ENCODE results near the gene TWSG1.

TWSG1 gene

DNA sequence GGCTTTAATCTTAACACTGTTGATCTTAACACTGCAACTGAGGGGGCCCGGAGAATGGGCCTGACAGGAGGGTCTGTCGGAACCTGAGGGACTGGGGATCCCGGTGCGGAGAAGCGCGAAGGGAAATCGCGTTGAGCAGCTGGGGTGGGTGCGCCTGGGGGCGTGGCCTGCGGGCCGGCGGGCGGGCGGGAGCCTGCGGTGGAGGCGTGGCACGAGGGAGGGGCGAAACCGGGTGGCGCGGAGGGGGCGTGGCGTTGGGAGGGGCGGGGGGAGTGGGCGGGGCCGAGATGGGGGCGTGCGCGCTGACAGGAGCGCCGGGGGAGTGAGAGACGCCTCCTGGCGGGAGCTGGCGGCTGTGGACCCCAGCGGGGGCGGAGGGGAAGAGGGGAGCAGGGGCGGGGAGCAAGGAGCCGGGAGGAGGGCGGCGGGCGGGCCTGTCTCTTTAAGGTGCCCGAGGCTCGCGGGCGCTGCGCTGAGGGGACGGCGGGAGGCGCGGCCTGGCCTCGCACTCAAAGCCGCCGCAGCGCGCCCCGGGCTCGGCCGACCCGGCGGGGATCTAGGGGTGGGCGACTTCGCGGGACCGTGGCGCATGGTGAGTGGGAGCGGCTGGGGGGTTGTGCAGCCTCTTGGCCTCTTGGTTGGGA, at the start of gene TWSG1:
TWSG1 (plus strand) TSS at position 445 of the 644 bp plus-strand sequence. CDS start 2,457 bp downstream, outside the sequence.
- in situ Hi-C loops (cut with MboI; ENCODE audit: low sequenced_read_pairs), result no loop called here

DNA sequence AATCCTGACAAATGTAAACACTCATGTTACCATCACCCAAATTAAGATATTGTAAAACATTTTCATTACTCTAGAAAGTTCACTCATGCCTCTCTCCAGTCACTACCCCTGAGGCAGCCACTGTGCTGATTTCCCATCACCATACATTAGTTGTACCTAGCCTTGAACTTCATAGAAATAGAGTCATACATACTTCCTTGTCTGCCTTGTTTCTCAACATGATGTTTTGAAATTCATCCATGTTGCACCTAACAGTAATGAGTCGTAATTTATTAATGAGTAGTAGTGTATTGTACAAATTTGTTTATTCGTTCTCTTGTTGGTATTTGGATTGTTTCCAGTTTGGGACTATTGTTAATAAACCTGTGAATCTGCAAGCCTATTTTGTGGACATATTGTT, 49.0 kb upstream of the TWSG1 start:
- in situ Hi-C loops (cut with MboI; ENCODE audit: low sequenced_read_pairs), result no loop called here

DNA sequence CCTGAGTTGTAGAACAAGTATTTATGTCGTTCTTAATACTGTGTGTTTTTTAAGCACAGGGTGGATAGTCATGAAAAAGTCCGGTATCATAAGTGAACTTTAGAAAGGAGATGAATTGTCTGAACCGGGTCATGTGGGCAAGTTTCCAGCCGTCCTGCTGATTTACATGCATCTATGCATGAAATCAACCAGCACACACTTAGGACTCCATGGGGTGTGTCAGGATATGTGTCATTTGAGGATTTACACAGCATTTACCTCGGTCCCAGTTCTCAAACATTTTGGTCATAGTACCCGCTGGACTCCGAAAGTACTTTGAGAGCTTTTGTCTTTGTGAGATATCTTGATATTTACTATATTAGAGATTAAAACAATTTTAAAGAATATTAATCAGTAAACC, 47.5 kb upstream of the TWSG1 start:
- in situ Hi-C loops (cut with MboI; ENCODE audit: low sequenced_read_pairs), result no loop called here

DNA sequence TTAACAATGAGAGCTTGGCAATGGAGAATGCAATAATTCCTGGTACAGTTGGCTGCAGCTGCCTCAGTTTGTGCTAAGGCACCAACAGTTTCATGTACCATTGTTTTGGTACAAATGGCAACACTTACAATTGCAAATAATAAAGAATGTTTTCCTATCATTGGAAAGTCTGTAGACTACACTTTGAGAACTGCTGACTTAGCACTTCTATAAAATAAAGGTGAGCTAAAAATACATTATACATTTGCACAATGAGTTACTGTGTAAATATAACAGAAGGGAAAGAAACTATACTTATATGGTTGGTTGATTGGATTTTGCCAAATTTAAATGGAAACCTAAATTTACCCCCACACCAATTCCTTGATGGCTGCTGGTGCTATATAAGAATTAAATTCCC, 44.9 kb upstream of the TWSG1 start:
- in situ Hi-C loops (cut with MboI; ENCODE audit: low sequenced_read_pairs), result no loop called here

DNA sequence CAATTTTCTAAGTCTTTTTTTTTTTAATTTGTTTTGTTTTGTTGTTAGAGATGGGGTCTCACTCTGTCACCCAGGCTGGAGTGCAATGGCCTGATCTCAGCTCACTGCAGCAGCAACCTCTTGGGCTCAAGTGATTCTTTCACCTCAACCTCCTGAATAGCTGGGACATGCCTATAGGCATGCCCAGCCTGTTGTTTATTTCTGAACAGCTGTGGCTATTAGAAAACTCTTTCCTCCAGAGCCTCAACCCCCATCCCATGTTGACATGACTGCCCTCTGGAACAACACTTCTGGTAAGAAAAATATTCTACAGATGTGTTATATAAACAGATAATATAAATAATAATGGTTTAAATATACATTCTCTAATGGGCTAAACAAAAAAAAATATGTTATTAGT, 44.4 kb upstream of the TWSG1 start:
- in situ Hi-C loops (cut with MboI; ENCODE audit: low sequenced_read_pairs), result no loop called here

DNA sequence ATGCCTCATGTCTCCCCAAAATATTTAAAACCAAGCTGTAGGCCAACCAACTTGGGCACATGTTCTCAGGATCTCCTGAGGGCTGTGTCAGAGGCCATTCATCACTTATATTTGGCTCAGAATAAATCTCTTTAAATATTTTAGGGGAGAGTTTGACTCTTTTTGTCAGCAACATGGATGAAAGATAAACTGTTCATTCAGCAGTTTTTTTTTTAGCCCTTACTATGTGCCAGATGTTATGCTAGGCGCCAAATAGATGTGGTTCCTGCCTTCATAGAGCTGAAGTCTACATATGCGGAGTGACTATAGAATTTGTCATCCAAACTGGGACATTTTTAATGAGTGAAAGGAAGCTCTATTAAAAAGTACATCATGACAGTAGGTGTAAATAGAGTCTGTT, 42.5 kb upstream of the TWSG1 start:
- in situ Hi-C loops (cut with MboI; ENCODE audit: low sequenced_read_pairs), result no loop called here

DNA sequence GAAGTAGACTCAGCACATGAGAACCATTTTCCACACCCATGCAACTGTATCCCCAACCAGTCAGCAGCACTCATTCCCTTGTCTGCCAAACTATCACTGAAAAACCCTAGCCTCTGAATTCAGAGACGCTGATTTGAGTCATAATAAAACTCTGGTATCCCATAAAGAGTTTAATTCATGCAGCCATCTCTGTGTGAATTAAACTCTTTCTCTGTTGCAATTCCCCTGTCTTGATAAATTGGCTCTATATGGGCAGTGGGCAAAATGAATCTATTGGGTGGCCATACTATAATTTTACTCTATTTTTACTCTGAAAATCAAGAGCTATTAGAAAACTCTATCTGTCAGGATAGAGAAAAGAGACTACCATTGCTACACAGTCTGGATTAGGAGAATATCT, 40.6 kb upstream of the TWSG1 start:
- in situ Hi-C loops (cut with MboI; ENCODE audit: low sequenced_read_pairs), result no loop called here

DNA sequence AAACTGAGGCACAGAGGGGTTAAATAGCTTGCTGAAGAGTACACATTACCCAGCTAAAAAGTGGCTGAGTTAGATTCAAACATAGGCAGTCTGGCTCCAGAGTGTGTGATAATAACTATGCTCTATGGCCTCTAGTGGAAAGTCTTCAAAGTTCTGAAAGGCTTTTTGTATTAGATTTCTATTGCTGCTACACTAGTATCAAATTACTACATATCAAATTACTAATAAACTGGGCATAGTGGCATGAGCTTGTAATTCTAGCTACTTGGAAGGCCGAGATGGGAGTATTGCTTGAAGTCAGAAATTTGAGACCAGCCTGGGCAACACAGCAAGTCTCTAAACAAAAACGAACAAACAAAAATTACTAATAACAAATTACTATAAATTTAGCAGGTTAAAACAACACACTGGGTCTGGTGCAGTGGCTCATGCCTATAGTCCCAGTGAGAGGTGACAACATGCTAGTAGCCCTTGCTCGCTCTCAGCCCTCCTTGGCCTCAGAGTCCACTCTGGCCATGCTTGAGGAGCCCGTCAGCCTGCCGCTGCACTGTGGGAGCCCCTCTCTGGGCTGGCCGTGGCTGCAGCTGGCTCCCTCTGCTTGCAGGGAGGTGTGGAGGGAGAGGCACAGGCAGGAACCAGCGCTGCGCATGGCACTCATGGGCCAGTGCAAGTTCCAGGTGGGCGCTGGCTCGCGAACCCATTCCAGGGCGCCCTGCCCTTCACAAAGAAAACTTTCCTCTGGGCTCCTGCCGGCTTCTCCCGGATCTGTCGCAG, 38.2 kb upstream of the TWSG1 start:
- in situ Hi-C loops (cut with MboI; ENCODE audit: low sequenced_read_pairs), result no loop called here

DNA sequence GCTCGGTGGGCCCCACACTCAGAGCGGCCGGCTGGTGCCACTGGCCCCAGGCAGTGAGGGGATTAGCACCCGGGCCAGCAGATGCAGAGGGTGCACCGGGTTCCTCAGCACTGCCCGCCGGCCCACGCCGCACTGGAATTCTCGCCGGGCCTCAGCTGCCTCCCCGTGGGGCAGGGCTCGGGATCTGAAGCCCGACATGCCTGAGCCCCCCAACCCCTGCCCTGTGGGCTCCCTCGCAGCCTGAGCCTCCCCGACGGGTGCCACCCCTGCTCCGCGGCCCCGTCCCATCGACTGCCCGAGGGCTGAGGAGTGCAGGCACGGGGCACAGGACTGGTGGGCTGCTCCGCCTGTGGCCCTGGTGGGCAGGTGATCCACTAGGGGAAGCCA, 37.6 kb upstream of the TWSG1 start:
- in situ Hi-C loops (cut with MboI; ENCODE audit: low sequenced_read_pairs), result no loop called here

DNA sequence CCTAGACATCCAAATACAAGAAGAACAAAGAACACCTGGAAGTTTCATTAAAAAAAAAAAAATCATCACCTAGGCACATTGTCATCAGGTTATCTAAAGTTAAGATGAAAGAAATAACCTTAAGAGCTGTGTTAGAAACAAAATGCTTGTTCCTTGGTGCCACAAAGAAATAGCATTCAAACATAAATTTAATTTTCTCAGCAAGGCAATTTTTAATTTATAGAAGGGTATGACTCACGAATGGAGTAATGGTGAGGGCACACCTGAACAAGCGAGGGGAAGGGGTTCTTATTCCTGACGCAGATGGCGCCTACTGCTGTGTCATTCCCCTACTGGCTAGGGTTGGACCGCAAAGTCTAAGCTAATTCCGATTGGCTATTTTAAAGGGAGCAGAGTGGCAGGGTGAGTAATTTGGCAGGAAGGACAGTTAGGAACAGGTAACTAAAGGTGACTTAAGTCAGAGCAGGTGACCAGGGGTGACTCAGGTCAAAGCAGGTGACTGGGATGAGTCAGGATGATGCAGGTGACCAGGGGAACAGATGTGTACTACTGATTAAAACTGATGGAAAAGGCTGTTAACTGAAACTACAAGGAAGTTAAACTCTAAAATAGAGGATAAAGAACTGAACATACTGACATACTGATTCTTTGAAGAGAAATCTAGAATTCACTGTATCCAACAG, 30.0 kb upstream of the TWSG1 start:
- in situ Hi-C loops (cut with MboI; ENCODE audit: low sequenced_read_pairs), result no loop called here

DNA sequence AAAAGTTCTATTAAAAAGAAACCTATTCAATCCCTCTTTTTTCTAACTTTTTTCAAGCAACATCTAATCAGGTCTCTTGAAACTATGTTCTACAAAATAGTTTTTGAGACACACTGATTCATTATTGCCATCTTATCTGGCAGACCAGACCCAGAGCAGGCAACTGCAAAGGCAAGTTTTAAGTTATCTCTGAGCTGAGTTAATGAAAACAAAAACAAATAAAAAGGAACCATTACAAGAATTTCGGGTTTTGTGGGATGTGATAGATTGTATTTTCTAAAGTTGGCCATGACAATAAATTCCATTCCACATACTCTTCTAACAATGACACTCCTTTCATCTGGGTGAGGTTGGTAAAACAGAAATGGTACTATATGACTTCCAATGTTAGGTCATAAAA, 15.2 kb upstream of the TWSG1 start:
- in situ Hi-C loops (cut with MboI; ENCODE audit: low sequenced_read_pairs), result no loop called here

DNA sequence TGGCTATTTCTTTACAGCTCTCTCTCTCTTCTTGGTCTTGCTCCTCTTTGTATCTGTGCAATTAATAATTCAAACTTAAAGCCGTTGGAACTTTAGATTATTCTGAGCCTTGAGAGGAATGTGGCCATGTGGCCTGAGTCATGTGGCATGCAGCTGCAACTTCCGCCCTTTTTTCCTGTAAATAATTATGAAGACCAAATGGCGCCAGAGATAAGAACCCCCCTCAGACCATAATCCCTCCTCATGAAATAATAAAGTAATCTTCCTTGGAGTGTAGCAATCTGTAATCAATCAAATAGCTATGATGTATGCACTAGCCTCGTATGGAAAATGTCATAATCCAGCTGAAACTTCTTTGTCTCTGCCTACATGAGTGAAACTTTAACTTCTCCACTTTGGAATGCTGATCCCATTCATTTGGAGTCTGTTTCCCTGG, 13.5 kb upstream of the TWSG1 start:
- in situ Hi-C loops (cut with MboI; ENCODE audit: low sequenced_read_pairs), result no loop called here

DNA sequence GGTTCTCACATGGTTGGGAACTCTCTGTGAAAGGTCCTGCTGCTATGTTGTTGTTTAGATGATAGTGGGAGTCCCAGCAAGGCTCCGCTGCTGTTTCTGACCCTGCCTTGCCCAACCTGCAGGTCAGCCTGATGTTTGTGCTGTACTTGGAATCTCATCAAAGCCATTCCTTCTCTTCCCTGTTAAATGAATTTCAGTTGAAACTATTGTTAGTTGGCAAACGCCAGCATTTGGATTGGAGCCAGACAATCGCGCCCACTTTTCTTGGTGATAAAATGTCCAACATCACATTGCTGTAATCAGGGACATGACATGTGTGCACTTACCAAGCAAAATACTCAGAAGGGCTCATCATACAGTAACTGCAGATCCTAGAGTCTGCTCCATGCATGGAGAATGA, 12.8 kb upstream of the TWSG1 start:
- in situ Hi-C loops (cut with MboI; ENCODE audit: low sequenced_read_pairs), result no loop called here

DNA sequence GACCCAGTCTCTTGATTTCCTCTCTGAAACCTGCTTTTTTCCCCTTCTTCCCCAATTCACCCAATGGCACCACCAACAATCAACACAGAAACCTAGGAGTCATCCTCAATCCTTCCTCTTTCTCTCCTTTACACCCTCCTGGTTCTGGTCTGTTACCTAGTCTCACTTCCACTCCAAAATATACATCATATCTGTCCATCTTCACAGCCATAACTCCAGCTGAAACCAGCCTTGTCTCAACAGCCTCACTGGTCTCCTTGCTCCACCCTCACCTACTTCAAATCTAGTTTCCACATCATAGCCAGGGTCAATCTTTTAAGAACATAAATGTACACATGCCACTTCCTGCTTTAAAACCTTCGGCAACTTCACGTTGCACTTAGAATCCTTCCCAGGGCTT, 11.8 kb upstream of the TWSG1 start:
- in situ Hi-C loops (cut with MboI; ENCODE audit: low sequenced_read_pairs), result no loop called here

DNA sequence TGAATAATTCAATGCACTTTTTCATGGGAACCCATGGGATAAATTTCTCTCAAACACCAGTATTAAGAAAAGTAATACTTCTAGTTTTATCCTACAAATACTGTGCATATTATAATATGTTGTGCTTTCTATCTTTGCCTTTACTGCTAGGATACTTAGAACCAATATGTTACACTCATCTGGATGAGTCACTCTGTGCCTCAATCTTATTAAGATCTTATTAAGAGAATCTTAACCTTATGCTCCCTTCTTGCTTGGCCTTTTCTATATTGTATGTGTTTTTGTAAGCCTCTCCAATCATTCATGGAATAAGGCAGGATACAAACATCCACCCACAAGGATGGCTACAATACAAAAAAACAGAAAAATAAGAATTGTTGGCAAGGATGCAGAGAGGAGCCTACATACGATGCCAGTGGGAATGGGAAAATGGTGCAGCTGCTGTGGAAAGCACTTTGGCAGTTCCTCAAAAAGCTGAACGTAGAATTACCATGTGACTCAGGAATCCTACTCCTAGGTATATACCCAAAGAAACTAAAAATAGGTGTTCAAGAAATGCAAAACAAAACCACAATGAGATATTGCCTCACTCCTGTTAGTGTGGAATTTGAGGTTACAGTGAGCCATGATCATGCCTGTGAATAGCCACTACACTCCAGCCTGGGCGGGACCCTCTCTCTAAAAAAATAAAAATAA, 10.7 kb upstream of the TWSG1 start:
- in situ Hi-C loops (cut with MboI; ENCODE audit: low sequenced_read_pairs), result no loop called here

DNA sequence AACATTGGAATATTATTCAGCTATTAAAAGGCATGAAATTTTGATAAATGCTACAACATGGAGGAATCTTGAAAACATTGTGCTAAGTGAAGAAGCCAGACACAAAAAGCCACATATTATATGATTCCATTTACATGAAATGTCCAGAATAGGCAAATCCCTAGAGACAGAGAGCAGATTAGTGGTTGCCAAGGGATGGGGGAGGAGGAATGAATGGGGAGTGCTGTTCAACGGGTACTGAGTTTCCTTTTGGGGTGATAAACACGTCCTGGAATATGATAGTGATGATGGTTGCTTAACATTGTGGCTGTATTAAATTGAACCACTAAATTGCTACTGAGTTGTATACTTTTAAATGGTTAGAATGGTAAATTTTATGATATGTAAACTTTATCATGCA, 8.9 kb upstream of the TWSG1 start:
- in situ Hi-C loops (cut with MboI; ENCODE audit: low sequenced_read_pairs), result no loop called here

DNA sequence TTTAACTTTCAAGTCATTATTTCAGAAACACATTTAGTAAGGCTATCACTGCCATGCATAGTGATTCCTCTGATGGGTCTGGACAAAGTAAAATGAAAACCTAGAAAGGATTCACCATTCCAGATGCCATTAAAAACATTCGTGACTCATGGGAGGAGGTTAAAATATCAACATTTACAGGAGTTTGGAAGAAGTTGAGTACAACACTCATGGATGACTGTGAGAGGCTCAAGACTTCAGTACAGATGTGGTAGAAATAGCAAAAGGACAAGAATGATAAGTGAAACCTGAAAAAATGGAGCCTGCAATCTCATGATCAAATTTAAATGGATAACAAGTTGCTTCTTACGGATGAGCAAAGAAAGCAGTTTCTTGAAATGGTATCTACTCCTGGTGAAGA, 5.8 kb upstream of the TWSG1 start:
- in situ Hi-C loops (cut with MboI; ENCODE audit: low sequenced_read_pairs), result no loop called here

DNA sequence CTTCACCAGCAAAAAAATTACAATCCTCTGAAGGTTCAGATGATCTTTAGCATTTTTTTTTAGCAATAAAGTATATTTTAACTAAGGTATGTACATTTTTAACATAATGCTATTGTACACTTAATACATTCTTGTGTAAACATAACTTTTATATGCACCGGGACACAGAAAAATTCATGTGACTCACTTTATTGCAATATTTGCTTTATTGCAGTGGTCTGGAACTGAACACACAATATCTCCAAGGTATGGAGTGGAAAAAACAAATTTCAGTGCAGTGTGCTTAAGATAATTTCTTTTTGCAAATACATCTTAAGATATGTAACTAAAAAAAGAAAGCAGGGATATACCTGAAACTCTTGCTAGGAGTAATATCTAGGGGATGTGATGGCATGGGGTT, 5.1 kb upstream of the TWSG1 start:
- in situ Hi-C loops (cut with MboI; ENCODE audit: low sequenced_read_pairs), result no loop called here

DNA sequence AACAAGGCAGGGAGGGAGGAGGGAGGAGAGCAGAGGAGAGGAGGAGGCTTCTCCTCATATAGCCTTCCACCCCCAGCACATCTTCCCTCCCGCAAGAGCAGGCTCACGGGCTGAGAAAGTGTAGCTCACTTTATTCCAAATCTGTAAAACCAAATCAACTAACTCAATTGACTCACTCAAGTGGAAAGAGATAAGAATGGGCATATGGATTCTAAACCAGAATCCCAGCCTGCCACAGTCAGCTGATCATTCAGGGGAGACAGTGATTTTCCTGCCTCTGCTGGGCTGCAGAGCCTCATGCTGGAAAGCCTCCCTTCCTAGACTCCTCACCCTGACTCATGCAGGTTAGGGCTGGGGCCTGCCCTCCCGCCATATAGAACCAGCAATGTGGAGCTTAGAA, 4.2 kb upstream of the TWSG1 start:
- in situ Hi-C loops (cut with MboI; ENCODE audit: low sequenced_read_pairs), result no loop called here

DNA sequence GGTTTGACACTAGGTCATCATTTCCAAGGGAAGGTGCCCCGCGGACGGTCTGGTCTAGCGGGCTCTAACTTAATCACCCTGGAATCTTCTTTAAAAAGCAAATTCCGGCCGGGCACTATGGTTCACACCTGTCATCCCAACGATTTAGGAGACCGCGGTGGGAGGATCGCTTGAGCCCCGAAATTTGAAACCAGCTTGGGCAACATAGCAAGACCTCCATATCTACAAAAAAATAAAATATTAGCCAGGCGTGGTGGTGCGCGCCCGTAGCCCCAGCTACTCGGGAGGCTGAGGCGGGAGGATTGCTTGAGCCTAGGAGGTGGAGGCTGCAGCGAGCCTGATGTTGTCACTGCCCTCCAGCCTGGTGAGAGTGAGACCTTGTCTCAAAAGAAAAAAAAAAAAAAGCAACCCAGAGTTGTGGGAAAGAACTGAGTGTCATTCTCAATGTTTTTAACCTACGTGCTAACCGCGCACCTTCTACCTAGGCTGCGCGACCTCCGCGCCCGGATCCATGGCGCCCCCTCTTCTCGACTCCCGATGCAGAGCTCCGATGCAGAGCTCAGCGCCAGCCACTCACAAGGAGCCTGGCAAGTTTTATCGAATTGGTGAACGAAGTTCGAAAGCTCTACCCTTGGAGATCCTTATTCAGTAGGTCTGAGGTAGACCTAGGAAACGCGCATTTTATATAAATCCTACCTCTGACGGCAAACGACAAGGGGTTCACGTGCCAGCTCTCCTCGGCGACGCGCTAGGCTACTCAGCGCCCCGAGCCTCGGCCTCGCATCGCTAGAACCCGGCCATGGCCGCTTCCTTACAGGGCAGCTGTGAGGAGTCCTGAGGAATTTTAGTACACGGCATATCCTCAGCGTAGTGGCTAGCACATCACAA, 888 bp upstream of the TWSG1 start:
- in situ Hi-C loops (cut with MboI; ENCODE audit: low sequenced_read_pairs), result no loop called here
